ENCODE results near the gene C1R. TPM values are rescaled to one million over a fixed set of nuclear protein-coding genes. Genes with fewer than 3 reads are reported as not detected.

C1R gene
- total RNA-seq, 1 donor from 2014 or later: 3.3 TPM

DNA sequence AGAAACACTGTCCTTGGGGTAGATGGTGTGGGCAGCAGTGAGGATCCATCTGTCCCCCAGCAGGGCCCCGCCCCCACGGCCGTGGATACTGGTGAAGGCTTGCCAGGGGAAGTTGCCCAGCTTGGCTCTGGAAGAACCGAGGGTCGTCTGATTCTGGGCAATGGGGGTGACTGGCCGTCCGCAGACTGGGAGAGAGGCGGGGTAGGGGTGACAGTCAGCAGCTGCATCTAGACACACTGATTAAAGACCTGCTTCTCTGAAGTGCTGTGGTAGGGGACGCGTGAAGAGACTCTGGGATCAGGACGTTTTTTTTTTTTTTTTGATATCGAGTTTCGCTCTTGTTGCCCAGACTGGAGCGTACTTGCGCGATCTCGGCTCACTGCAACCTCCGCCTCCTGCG, 4.7 kb upstream of the C1R start:
- TF ChIP-seq, protein P1, sequence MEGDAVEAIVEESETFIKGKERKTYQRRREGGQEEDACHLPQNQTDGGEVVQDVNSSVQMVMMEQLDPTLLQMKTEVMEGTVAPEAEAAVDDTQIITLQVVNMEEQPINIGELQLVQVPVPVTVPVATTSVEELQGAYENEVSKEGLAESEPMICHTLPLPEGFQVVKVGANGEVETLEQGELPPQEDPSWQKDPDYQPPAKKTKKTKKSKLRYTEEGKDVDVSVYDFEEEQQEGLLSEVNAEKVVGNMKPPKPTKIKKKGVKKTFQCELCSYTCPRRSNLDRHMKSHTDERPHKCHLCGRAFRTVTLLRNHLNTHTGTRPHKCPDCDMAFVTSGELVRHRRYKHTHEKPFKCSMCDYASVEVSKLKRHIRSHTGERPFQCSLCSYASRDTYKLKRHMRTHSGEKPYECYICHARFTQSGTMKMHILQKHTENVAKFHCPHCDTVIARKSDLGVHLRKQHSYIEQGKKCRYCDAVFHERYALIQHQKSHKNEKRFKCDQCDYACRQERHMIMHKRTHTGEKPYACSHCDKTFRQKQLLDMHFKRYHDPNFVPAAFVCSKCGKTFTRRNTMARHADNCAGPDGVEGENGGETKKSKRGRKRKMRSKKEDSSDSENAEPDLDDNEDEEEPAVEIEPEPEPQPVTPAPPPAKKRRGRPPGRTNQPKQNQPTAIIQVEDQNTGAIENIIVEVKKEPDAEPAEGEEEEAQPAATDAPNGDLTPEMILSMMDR (IDR thresholded peaks at IDR 0.05): no peak
- TF ChIP-seq EZH2phosphoT487 (IDR thresholded peaks at IDR 0.05): no peak
- no peak for TF ChIP-seq EZH2 (IDR thresholded peaks at IDR 0.05)
- Histone ChIP-seq H3K27ac (no peak overlapping the region), H3K27me3 (no peaks in the 10 kb centered on the region), H3K36me3 (peaks cover 3% of the 10 kb centered on the region), H3F3A (ENCODE audit: low read depth) (no peaks in the 10 kb centered on the region), H3K9me3 (ENCODE audit: low read depth) (no peaks in the 10 kb centered on the region), H2AFZ (replicated peaks) (no peak overlapping the region), H3K4me2 (no peak overlapping the region), H3K79me2 (ENCODE audit: low read depth) (no peaks in the 10 kb centered on the region), H3K9ac (no peak overlapping the region), H3K4me3 (no peak overlapping the region), H3K4me1 (peaks cover 4% of the 10 kb centered on the region), H4K20me1 (ENCODE audit: low read depth) (no peaks in the 10 kb centered on the region)
- Mint-ChIP-seq H3K4me3 (no peak overlapping the region), H3K9me3 (no peaks in the 10 kb centered on the region), H3K36me3 (no peaks in the 10 kb centered on the region), H3K27me3 (ENCODE audit: insufficient read depth, low read depth) (no peaks in the 10 kb centered on the region), H3K4me1 (peaks cover 4% of the 10 kb centered on the region), H3K27ac (no peak overlapping the region)
- no peak for DNase-seq (ENCODE audit: low spot score)

DNA sequence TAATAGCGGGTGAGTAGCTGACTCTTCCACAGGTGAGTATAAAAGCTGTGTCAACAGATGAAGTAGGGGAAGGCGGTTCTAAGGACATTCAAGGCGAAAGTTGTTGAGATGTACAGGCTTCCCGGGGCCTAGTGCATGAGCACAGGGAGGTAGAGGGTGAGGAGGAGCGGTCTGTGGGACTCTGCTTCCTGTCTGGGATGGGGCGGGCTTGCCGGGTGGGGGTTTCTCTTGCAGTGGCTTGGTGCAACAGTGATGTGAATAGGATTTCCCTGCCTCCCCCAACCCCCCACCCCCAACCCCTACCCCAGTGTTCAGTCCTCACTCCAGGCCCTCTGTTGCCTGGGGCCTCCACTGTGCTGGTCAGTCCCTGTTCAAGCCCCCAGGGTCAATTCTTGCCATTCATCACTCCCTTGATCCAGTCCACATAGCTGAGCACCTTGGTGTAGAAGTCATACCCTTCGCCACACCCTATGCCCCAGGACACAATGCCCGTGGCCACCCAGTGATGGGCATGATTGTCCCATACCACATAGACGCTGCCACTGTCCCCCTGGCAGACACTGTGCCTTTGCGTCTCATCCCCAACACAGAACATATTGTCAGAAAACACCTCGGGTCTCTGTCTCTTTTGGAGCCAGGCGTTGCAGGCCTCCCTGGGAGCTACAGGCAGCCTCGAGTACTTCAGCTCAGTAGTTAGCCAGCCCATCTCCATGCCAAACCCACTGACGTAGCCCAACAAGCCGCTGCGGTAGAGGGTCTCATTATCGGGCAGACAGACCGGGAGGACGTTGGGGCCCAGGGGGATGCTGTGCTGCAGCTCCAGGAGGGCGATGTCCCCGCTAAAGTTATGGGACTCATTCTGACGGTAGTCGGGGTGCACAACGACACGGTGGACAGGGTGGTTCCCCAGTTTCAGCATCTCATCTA, 4.0 kb upstream of the C1R start:
- H3K36me3 Mint-ChIP-seq: no peaks in the 10 kb centered on the region
- Histone ChIP-seq H3F3A (ENCODE audit: low read depth) (no peaks in the 10 kb centered on the region), H3K4me2 (no peak overlapping the region), H3K79me2 (ENCODE audit: low read depth) (no peaks in the 10 kb centered on the region), H3K4me3 (no peak overlapping the region), H3K9me3 (ENCODE audit: low read depth) (no peaks in the 10 kb centered on the region), H2AFZ (replicated peaks) (no peak overlapping the region), H3K36me3 (peaks cover 3% of the 10 kb centered on the region), H3K9ac (no peak overlapping the region), H3K4me1 (peaks cover 5% of the 10 kb centered on the region), H3K27ac (no peak overlapping the region), H4K20me1 (ENCODE audit: low read depth) (no peaks in the 10 kb centered on the region), H3K27me3 (no peaks in the 10 kb centered on the region)
- H3K4me3 Mint-ChIP-seq: no peak overlapping the region
- H3K4me1 Mint-ChIP-seq: peaks cover 8% of the 10 kb centered on the region
- TF ChIP-seq EZH2phosphoT487 (IDR thresholded peaks at IDR 0.05): no peak
- TF ChIP-seq EZH2 (IDR thresholded peaks at IDR 0.05): no peak
- TF ChIP-seq, protein P1 (IDR thresholded peaks at IDR 0.05): no peak
- no peaks in the 10 kb centered on the region for H3K9me3 Mint-ChIP-seq
- no peaks in the 10 kb centered on the region for H3K27me3 Mint-ChIP-seq (ENCODE audit: insufficient read depth, low read depth)
- no peak for DNase-seq (ENCODE audit: low spot score)
- peak overlapping the region; percentile 33 for H3K27ac Mint-ChIP-seq

DNA sequence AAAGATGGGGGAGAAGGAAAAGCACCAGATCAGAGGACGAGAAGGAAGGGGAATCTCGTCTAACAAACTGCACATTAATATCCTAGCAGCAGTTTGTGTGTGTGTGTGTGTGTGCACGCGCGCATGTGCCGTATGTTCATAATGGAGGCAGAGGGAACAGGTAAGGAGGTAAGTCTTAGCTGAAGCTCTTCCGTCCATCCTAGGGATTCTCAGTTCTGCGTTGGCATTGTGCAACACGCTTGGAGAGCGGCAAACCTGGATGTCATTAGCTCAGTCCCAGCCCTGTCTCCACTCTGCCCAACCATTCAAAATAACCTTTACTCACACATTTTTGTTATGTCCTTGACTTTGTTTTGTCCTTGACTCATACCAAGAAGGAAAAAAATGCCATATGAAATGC, 1.6 kb upstream of the C1R start:
- no peak overlapping the region for H3K27ac Mint-ChIP-seq
- no peaks in the 10 kb centered on the region for H3F3A ChIP-seq (ENCODE audit: low read depth)

More for the DNA sequence above, 1.6 kb upstream of the C1R start:
- no peak for DNase-seq (ENCODE audit: low spot score)
- Mint-ChIP-seq H3K4me3 (no peak overlapping the region), H3K27me3 (ENCODE audit: insufficient read depth, low read depth) (no peaks in the 10 kb centered on the region), H3K9me3 (no peaks in the 10 kb centered on the region), H3K36me3 (no peaks in the 10 kb centered on the region), H3K4me1 (peaks cover 18% of the 10 kb centered on the region)
- Histone ChIP-seq H2AFZ (replicated peaks) (no peak overlapping the region), H4K20me1 (ENCODE audit: low read depth) (no peaks in the 10 kb centered on the region), H3K27me3 (no peaks in the 10 kb centered on the region), H3K9me3 (ENCODE audit: low read depth) (no peaks in the 10 kb centered on the region), H3K36me3 (peaks cover 3% of the 10 kb centered on the region), H3K4me2 (no peak overlapping the region), H3K79me2 (ENCODE audit: low read depth) (no peaks in the 10 kb centered on the region), H3K4me1 (peaks cover 13% of the 10 kb centered on the region), H3K4me3 (no peak overlapping the region), H3K9ac (no peak overlapping the region), H3K27ac (no peak overlapping the region)
- TF ChIP-seq, protein P1 (IDR thresholded peaks at IDR 0.05): no peak
- TF ChIP-seq EZH2phosphoT487 (IDR thresholded peaks at IDR 0.05) (no peak), EZH2 (IDR thresholded peaks at IDR 0.05) (no peak)

Data from neural progenitor cell (in vitro differentiated cells).